Adrenal gland (tissue), 5 donors: ENCODE measurements around the gene PCDH9.

Source experiments
- CTCF ChIP-seq, 6 experiments: fragments of 450-650 bp in 4 of 6; fragments of 200-600 bp in 2 of 6; sonication (generic) in 1 of 6; IDR thresholded peaks; 1 replicate in 5 of 6; 2 replicates in 1 of 6; pipeline versions ENCODE4 v1.5.1 to v1.8.0; 2016 to 2021; ENCODE audit warnings: antibody characterized with exemption in 6 of 6, mild to moderate bottlenecking in 2 of 6, moderate library complexity in 1 of 6
- POLR2A ChIP-seq, 2 donors: fragments of 450-650 bp; IDR thresholded peaks; one replicate each; pipeline ENCODE4 v1.6.1; 2017; ENCODE audit warnings: antibody characterized with exemption in 2 of 2, mild to moderate bottlenecking in 2 of 2, moderate library complexity in 1 of 2
- donor health status: DM: no; HTN: no; CAD: no.

GRCh38 chr13:66563076-66563475 lies 667.1 kb downstream of the PCDH9 start:
- TF ChIP-seq CTCF (IDR thresholded peaks at IDR 0.05) (no peak), POLR2A (IDR thresholded peaks at IDR 0.05) (no peak)
